ENCODE results near the gene KIF1B. TPM values are rescaled to one million over a fixed set of nuclear protein-coding genes. Genes with fewer than 3 reads are reported as not detected.
"Not testable (repeated sequence)": the region's sequence is repeated elsewhere in the genome, so short reads cannot be mapped to it uniquely, and the experiment has no call there.

The KIF1B gene
- total RNA-seq, 5 donors from 2014 or later (not counting 1 experiment from before 2014, with no cell fraction given): 10.3 to 15.3 (median 13.8) TPM

DNA sequence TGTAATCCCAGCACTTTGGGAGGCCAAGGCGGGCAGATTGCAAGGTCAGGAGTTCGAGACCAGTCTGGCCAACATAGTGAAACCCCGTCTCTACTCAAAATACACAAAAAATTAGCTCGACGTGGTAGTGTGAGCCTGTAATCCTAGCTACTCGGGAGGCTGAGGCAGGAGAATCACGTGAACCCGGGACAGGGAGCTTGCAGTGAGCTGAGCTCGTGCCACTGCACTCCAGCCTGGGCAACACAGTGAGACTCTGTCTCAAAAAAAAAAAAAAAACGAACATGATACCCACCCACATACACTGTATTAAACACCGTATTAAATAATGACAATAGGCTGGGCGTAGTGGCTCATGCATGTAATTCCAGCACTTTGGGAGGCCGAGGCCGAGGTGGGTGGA is 5.2 kb upstream of the KIF1B start:
- not testable (repeated sequence) for H3K36me3 ChIP-seq (ENCODE audit: control insufficient read depth in 2 of 2, extremely low read depth in 1 of 2, insufficient read depth in 1 of 2, low read length in 1 of 2); H3K4me1 ChIP-seq (ENCODE audit: control insufficient read depth in 1 of 2, extremely low read depth in 1 of 2, insufficient read depth in 2 of 2, low read length in 2 of 2); H3K27ac Mint-ChIP-seq; H3K4me3 ChIP-seq (ENCODE audit: control insufficient read depth in 1 of 2, extremely low read depth in 1 of 2, low read length in 1 of 2); H3K4me3 Mint-ChIP-seq; H3K36me3 Mint-ChIP-seq; H3K27ac ChIP-seq (ENCODE audit: low read length); DNase-seq; H3K9me3 ChIP-seq; H3K9me3 Mint-ChIP-seq; ATAC-seq (replicated peaks in 1 of 4); H3K27me3 Mint-ChIP-seq
- POLR2A ChIA-PET: interaction anchor here in 1 of 2 donors (0.6 kb wide), 1 partner anchor 177 kb away, joined by 4 read pairs; no protein-coding TSS in a partner anchor
- peaks cover 0 to 19% of the 10 kb centered on the region in 2 experiments for H3K27me3 ChIP-seq (replicated peaks in 1 of 2; ENCODE audit: control insufficient read depth in 2 of 2, extremely low read depth in 1 of 2, insufficient read depth in 2 of 2, low read length in 1 of 2)
- WGBS (ENCODE audit: insufficient coverage): 81% methylated on average over 6 of the region's 14 CpGs
- CTCF ChIA-PET: interaction anchor here in 1 of 2 donors (0.7 kb wide), 2 partner anchors 15 to 317 kb away, joined by 3 to 10 read pairs; no protein-coding TSS in a partner anchor
- peaks cover 7 to 11% (median 9%) of the 10 kb centered on the region in 3 donors for H3K4me1 Mint-ChIP-seq

DNA sequence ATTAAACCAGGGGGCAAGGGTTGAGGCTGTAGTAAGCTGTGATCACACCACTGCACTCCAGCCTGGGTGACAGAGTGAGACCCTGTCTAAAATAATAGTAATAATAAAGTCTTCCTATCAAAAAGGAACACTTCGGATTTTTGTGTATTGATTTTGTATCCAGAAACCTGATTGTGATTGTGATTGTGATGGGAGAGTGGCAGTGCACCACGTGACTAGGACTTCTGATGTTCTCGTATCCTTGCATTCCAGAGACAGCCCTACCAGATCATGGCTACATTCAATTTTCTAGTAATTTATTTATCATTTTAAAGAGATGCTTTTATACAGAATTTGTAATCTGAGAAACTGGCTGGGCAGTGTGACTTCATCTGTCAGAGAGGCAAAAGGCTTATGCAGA is 2.6 kb upstream of the KIF1B start:
- Mint-ChIP-seq H3K4me3 (no peak overlapping the region), H3K4me1 (peaks cover 22 to 26% (median 23%) of the 10 kb centered on the region in 3 donors), H3K9me3 (no peaks in the 10 kb centered on the region), H3K36me3 (no peaks in the 10 kb centered on the region), H3K27me3 (peaks cover 0 to 3% of the 10 kb centered on the region in 2 donors), H3K27ac (no peak overlapping the region)
- no peak overlapping the region for H3K27ac ChIP-seq (ENCODE audit: low read length)
- no peak overlapping the region for H3K4me3 ChIP-seq (ENCODE audit: control insufficient read depth in 1 of 2, extremely low read depth in 1 of 2, low read length in 1 of 2)
- peaks cover 0 to 14% of the 10 kb centered on the region in 2 experiments for H3K27me3 ChIP-seq (replicated peaks in 1 of 2; ENCODE audit: control insufficient read depth in 2 of 2, extremely low read depth in 1 of 2, insufficient read depth in 2 of 2, low read length in 1 of 2)
- H3K9me3 ChIP-seq: no peaks in the 10 kb centered on the region
- no peaks in the 10 kb centered on the region for H3K36me3 ChIP-seq (ENCODE audit: control insufficient read depth in 2 of 2, extremely low read depth in 1 of 2, insufficient read depth in 1 of 2, low read length in 1 of 2)
- H3K4me1 ChIP-seq (ENCODE audit: control insufficient read depth in 1 of 2, extremely low read depth in 1 of 2, insufficient read depth in 2 of 2, low read length in 2 of 2): peaks cover 0 to 16% of the 10 kb centered on the region in 2 experiments
- ChIA-PET POLR2A (no interaction called here), CTCF (interaction anchor here in 1 of 2 donors (1.1 kb wide), 1 partner anchor 287 kb away, joined by 3 read pairs; no protein-coding TSS in a partner anchor)
- DNase-seq: no peak
- no CpG with 5 or more reads among the region's 3 CpGs for WGBS (ENCODE audit: insufficient coverage)
- ATAC-seq (replicated peaks in 1 of 4): no peak

DNA sequence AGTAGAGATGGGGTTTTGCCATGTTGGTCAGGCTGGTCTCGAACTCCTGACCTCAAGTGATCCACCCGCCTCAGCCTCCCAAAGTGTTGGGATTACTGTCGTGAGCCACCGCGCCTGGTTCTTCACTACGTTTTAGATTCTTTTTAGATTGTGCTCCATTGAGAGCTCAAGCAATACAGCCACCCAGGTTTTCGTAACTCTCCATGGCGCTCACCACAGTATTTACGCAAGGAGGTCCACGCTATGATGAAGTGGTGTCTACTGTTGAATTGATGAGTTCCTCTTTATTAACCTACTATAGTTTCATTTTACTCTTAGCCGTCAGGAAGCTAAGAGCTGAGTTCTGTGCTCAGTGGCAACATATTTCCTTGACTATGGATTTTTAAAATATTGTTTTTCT is 1.8 kb upstream of the KIF1B start:
- no peak overlapping the region for H3K27ac ChIP-seq (ENCODE audit: low read length)
- no peaks in the 10 kb centered on the region for H3K36me3 ChIP-seq (ENCODE audit: control insufficient read depth in 2 of 2, extremely low read depth in 1 of 2, insufficient read depth in 1 of 2, low read length in 1 of 2)
- no peaks in the 10 kb centered on the region for H3K36me3 Mint-ChIP-seq
- CTCF ChIA-PET: interaction anchor here (0.7 to 2.4 kb wide), 5 partner anchors 10 to 300 kb away, joined by 3 to 16 read pairs (median 3); partner anchors contain the start of gene CENPS (in 1 of the 2)
- no peak overlapping the region for H3K4me3 ChIP-seq (ENCODE audit: control insufficient read depth in 1 of 2, extremely low read depth in 1 of 2, low read length in 1 of 2)
- H3K9me3 Mint-ChIP-seq: no peaks in the 10 kb centered on the region
- DNase-seq (peak in 2 of 35 experiments; percentile 4 to 35), ATAC-seq (replicated peaks in 1 of 4) (no peak)
- no peaks in the 10 kb centered on the region for H3K9me3 ChIP-seq
- WGBS (ENCODE audit: insufficient coverage): 96% methylated on average over 4 of the region's 11 CpGs
- H3K4me1 Mint-ChIP-seq: peaks cover 26 to 31% (median 28%) of the 10 kb centered on the region in 3 donors
- POLR2A ChIA-PET: no interaction called here
- peak overlapping the region in 1 of 2 donors; percentile 11 for H3K27ac Mint-ChIP-seq
- H3K4me3 Mint-ChIP-seq: peak overlapping the region in 2 of 3 donors; percentile 31 to 91
- H3K4me1 ChIP-seq (ENCODE audit: control insufficient read depth in 1 of 2, extremely low read depth in 1 of 2, insufficient read depth in 2 of 2, low read length in 2 of 2): peaks cover 0 to 16% of the 10 kb centered on the region in 2 experiments
- peaks cover 0 to 3% of the 10 kb centered on the region in 2 donors for H3K27me3 Mint-ChIP-seq
- H3K27me3 ChIP-seq (replicated peaks in 1 of 2; ENCODE audit: control insufficient read depth in 2 of 2, extremely low read depth in 1 of 2, insufficient read depth in 2 of 2, low read length in 1 of 2): peaks cover 0 to 14% of the 10 kb centered on the region in 2 experiments

GRCh38 chr1:10209590-10209904 is 823 bp upstream of the KIF1B start:
- Histone ChIP-seq H3K9me3 (no peaks in the 10 kb centered on the region), H3K27ac (ENCODE audit: low read length) (no peak overlapping the region), H3K4me1 (ENCODE audit: control insufficient read depth in 1 of 2, extremely low read depth in 1 of 2, insufficient read depth in 2 of 2, low read length in 2 of 2) (peaks cover 0 to 16% of the 10 kb centered on the region in 2 experiments), H3K27me3 (replicated peaks in 1 of 2; ENCODE audit: control insufficient read depth in 2 of 2, extremely low read depth in 1 of 2, insufficient read depth in 2 of 2, low read length in 1 of 2) (peaks cover 0 to 14% of the 10 kb centered on the region in 2 experiments), H3K36me3 (ENCODE audit: control insufficient read depth in 2 of 2, extremely low read depth in 1 of 2, insufficient read depth in 1 of 2, low read length in 1 of 2) (no peaks in the 10 kb centered on the region), H3K4me3 (ENCODE audit: control insufficient read depth in 1 of 2, extremely low read depth in 1 of 2, low read length in 1 of 2) (peak overlapping the region; percentile 72 to 89)
- CTCF ChIA-PET: interaction anchor here (0.5 to 2.4 kb wide), 11 partner anchors 9 to 301 kb away, joined by 3 to 16 read pairs (median 3); partner anchors contain the start of gene CENPS (in 1 of the 2)
- peak overlapping the region; percentile 88 to 91 (median 88) for H3K4me3 Mint-ChIP-seq
- peak overlapping the region; percentile 46 to 58 for H3K27ac Mint-ChIP-seq
- POLR2A ChIA-PET: interaction anchor here in 1 of 2 donors (0.6 kb wide), 1 partner anchor 461 kb away, joined by 3 read pairs; no protein-coding TSS in a partner anchor
- ATAC-seq (replicated peaks in 1 of 4) (no peak), DNase-seq (no peak)
- no peaks in the 10 kb centered on the region for H3K9me3 Mint-ChIP-seq
- peaks cover 0 to 3% of the 10 kb centered on the region in 2 donors for H3K27me3 Mint-ChIP-seq
- H3K36me3 Mint-ChIP-seq: no peaks in the 10 kb centered on the region
- 0% methylated on average over 3 of the region's 8 CpGs for WGBS (ENCODE audit: insufficient coverage)
- H3K4me1 Mint-ChIP-seq: peaks cover 26 to 34% (median 29%) of the 10 kb centered on the region in 3 donors

DNA sequence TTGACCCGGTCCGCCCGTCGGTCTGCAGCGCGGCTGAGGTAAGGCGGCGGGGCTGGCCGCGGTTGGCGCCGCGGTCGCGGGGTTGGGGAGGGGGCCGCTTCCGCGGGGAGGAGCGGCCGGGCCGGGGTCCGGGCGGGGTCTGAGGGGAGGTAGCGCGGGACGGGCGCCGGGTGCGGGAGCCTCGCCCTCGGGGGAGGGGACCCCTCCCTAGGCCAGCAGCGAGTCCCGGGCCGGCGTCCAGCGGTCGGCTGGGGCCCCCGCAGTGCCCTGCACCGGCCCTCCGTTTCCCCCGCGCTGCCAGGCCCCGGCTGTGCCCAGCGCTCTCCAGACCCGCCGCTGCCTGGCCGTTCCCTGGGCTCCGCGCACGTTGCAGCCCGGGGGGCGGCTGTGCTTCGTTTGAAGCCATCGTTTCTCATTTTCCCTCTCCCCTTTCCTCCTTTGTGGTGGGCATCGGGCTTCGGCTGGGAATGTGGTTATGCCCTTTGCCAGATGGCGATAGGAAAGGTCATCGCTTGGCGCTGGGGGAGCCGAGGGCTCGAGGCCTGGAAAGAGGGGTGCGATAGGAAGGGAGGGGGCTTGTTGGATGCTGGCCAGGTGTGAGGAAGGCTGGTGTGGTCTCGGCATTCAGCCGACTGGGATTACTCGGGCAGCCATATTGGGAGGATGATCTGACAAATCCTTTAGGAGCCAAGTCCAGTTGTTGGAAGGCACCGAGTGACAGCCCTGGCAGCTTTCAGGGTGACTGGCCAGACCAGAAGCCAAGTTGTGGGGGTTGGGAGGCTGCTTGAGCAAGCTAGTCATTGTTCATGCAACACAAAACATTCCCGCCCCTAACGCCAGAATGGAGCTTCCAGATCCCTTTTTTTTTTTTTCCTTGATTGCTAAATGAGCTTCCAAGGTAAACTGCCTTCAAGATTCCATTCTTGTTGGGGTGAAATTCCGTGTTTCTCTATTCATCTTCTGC is 753 bp downstream of the KIF1B start:
- CTCF ChIA-PET: interaction anchor here in 1 of 2 donors (0.6 to 2.4 kb wide), 10 partner anchors 7 to 779 kb away, joined by 3 to 16 read pairs (median 4); partner anchors contain the start of genes CENPS and PGD
- Mint-ChIP-seq H3K4me1 (peaks cover 32 to 42% (median 37%) of the 10 kb centered on the region in 3 donors), H3K27me3 (peaks cover 0 to 3% of the 10 kb centered on the region in 2 donors), H3K27ac (peak overlapping the region; percentile 27 to 56), H3K4me3 (peak overlapping the region; percentile 65 to 81 (median 68)), H3K36me3 (no peaks in the 10 kb centered on the region), H3K9me3 (no peaks in the 10 kb centered on the region)
- Histone ChIP-seq H3K36me3 (ENCODE audit: control insufficient read depth in 2 of 2, extremely low read depth in 1 of 2, insufficient read depth in 1 of 2, low read length in 1 of 2) (no peaks in the 10 kb centered on the region), H3K4me1 (ENCODE audit: control insufficient read depth in 1 of 2, extremely low read depth in 1 of 2, insufficient read depth in 2 of 2, low read length in 2 of 2) (peaks cover 0 to 19% of the 10 kb centered on the region in 2 experiments), H3K27ac (ENCODE audit: low read length) (no peak overlapping the region), H3K4me3 (ENCODE audit: control insufficient read depth in 1 of 2, extremely low read depth in 1 of 2, low read length in 1 of 2) (peak overlapping the region; percentile 47 to 50), H3K27me3 (replicated peaks in 1 of 2; ENCODE audit: control insufficient read depth in 2 of 2, extremely low read depth in 1 of 2, insufficient read depth in 2 of 2, low read length in 1 of 2) (peaks cover 0 to 9% of the 10 kb centered on the region in 2 experiments), H3K9me3 (no peaks in the 10 kb centered on the region)
- POLR2A ChIA-PET: interaction anchor here in 1 of 2 donors (0.6 kb wide), 1 partner anchor 728 kb away, joined by 3 read pairs; no protein-coding TSS in a partner anchor
- WGBS (ENCODE audit: insufficient coverage): 8% methylated on average over 56 of the region's 69 CpGs
- DNase-seq: peak in 8 of 35 experiments; percentile 2 to 23 (median 5)
- ATAC-seq (replicated peaks in 1 of 4): peak in 1 of 4 experiments; percentile 1
